ENCODE data around the gene HTR5A.

Gene HTR5A

DNA sequence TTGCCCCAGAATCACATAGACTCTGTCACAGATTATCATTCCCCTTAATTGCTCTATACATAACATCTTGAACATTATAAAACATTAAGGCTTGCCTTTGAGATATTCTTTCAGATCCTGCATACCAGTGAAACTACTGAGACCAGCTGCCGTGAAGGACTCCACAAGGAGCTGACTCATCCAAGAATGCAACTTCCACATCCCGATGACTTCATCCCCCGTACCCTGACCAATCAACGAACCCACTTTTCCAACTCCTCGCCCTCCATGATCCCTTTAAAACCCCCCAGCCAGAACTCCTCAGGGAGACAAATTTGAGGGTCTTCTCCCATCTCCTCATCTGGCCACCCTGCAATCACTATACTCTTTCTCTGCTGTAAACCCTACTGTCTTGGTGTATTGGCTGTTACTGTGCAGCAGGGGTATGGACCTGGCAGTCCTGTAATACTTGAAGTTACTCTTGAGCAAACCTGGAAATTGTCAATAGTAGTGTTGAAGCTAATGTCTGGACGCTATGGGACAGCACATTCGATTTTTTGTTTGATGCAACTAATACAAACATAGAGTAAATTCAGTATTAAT lies 49.8 kb downstream of the HTR5A start:
- DNase-seq (ENCODE audit: low read depth): no peak
- TF ChIP-seq, protein P1, sequence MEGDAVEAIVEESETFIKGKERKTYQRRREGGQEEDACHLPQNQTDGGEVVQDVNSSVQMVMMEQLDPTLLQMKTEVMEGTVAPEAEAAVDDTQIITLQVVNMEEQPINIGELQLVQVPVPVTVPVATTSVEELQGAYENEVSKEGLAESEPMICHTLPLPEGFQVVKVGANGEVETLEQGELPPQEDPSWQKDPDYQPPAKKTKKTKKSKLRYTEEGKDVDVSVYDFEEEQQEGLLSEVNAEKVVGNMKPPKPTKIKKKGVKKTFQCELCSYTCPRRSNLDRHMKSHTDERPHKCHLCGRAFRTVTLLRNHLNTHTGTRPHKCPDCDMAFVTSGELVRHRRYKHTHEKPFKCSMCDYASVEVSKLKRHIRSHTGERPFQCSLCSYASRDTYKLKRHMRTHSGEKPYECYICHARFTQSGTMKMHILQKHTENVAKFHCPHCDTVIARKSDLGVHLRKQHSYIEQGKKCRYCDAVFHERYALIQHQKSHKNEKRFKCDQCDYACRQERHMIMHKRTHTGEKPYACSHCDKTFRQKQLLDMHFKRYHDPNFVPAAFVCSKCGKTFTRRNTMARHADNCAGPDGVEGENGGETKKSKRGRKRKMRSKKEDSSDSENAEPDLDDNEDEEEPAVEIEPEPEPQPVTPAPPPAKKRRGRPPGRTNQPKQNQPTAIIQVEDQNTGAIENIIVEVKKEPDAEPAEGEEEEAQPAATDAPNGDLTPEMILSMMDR (IDR thresholded peaks at IDR 0.05; ENCODE audit: low read depth, low read length, missing control alignments): no peak

GRCh38 chr7:155120460-155120859 lies 50.3 kb downstream of the HTR5A start:
- TF ChIP-seq, protein P1 (IDR thresholded peaks at IDR 0.05; ENCODE audit: low read depth, low read length, missing control alignments): no peak
- H3K4me3 ChIP-seq (ENCODE audit: low read depth, low read length): no peak overlapping the region
- DNase-seq (ENCODE audit: low read depth): no peak

More for the DNA sequence above, 49.8 kb downstream of the HTR5A start:
- no peak overlapping the region for H3K4me3 ChIP-seq (ENCODE audit: low read depth, low read length)

DNA sequence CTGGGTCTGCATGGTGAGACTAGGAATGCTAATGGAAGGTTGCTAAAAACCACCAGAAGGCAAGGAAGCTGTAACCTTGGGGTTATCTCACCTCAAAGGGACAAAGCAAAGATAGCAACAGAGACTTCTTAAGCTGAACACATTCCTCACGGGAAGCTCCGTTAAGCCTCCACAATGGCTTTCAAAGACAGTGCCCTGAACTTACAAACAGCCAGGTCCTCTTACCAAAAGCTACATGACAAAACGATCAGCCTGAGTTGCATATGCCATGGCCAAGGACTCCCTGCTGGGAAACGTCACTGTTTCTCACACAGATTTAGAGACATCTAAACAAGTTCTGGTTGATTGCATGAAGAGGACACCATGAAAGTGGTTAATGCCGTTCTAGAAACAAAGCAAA lies 52.7 kb downstream of the HTR5A start:
- H3K4me3 ChIP-seq (ENCODE audit: low read depth, low read length): no peak overlapping the region
- TF ChIP-seq, protein P1 (IDR thresholded peaks at IDR 0.05; ENCODE audit: low read depth, low read length, missing control alignments): no peak
- DNase-seq (ENCODE audit: low read depth): no peak

GRCh38 chr7:155123413-155123812 lies 53.3 kb downstream of the HTR5A start:
- DNase-seq (ENCODE audit: low read depth): no peak
- TF ChIP-seq, protein P1 (IDR thresholded peaks at IDR 0.05; ENCODE audit: low read depth, low read length, missing control alignments): no peak
- no peak overlapping the region for H3K4me3 ChIP-seq (ENCODE audit: low read depth, low read length)

DNA sequence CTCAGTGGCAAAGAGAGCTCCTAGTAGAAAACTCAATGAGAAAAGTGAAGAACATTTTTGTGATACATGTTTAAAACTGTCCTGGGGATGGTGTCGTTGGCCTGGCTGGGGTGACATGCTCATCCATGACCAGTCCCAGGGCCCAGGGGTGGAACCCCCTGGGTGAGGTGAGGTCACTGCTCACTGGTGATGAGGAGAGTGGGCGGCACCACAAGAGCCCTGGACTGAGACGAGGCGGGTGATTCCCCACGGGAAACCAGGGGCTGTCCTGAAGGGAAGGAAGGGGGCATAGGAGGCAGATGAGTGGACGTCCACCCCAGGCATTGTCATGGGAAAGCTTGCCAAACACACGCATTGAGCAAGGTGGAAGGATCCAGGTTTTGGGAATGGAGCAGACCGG lies 54.6 kb downstream of the HTR5A start:
- TF ChIP-seq, protein P1 (IDR thresholded peaks at IDR 0.05; ENCODE audit: low read depth, low read length, missing control alignments): no peak
- no peak for DNase-seq (ENCODE audit: low read depth)
- no peak overlapping the region for H3K4me3 ChIP-seq (ENCODE audit: low read depth, low read length)

GRCh38 chr7:155129186-155129585 lies 59.1 kb downstream of the HTR5A start:
- TF ChIP-seq, protein P1 (IDR thresholded peaks at IDR 0.05; ENCODE audit: low read depth, low read length, missing control alignments): no peak
- no peak for DNase-seq (ENCODE audit: low read depth)
- no peak overlapping the region for H3K4me3 ChIP-seq (ENCODE audit: low read depth, low read length)

GRCh38 chr7:155129789-155130188 lies 59.7 kb downstream of the HTR5A start:
- TF ChIP-seq, protein P1 (IDR thresholded peaks at IDR 0.05; ENCODE audit: low read depth, low read length, missing control alignments): no peak

More at GRCh38 chr7:155129789-155130188, 59.7 kb downstream of the HTR5A start:
- DNase-seq (ENCODE audit: low read depth): no peak
- H3K4me3 ChIP-seq (ENCODE audit: low read depth, low read length): no peak overlapping the region
